AML-193 (cell line): ENCODE data around the gene RASD2.

Experiments
- DNase-seq, 2 experiments: peaks; one replicate each; lab custom pipeline; 2025; lab: John Stamatoyannopoulos, UW

RASD2 gene

DNA sequence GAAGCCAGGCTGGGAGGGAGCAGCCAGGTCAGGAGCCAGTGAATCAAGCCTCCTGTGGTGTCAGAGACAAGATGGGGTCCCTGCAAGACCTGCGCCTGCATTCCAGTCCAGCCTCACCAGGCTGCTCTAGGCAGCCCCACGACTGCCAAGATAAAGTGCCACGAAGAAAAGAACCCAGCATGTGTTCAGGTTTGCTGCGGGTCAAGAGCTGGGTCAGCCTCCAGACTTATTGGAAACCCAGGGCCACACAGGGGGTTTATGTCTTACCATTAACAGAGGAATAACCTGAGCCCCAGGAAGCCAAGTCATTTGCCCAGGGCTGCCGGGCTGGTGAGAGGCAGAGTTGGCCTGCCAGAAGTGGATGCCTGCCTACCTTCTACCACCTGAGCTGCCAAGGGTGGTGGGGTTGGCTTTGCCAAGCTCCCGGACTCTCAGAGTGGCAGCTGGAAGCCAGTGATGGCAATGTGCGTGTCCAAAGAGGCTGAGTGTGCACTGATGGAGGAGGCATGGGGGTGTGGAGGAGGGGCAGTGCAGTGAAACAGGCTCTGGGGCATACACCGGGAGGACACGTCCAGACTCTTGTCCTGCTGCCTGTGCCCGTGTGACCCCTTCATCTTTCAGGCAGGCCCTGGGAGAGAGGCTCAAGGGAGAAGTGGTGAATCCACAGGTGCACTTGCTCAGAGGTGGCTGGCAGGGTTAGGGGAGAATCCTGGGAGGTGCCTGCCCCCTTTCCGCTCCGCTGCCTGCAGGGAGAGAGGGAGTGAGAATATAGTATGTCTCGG is 1.7 kb downstream of the RASD2 start:
- DNase-seq = no peak

DNA sequence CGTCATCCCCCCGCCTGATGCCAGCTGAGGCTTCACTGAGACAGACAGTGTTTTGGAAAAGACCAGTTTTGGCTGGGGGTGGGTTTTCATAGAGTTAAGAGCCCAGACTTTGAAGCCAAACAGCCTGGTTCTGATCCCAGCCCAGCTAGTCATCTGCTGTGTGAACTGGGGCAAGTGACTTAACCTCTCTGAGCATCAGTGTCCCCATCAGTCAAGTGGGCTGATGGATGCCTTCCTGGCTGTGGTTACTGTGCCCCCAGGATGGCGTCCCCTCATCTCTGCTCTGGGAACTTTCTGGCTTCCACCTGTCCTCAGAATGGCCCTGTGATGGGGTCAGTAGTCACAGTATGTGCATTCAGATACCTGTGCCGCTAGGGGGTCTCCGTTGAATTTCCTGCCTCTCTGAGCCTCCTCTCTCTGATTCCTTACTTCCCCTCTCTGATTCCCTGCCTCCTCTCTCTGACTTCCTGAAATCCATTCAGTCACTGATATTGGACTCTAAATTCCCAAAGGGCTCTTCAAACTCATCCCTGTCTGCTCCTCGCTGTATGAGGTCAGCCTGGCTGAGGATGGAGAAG is 2.4 kb downstream of the RASD2 start:
- no peak for DNase-seq

DNA sequence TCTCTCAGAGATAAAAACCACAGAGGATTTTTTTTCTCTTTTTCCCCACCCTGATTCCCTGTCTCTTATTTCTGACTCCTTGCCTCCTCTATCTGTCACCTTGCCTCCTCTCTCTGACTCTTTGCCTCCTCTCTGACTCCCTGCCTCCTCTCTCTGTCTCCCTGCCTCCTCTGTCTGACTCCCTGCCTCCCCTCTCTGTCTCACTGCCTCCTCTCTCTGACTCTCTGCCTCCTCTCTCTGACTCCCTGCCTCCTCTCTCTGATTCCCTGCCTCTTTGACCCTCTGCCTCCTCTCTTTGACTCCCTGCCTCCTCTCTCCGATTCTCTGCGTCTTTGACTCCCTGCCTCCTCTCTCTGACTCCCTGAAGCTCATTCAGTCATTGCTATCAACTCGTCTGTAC is 3.1 kb downstream of the RASD2 start:
- no peak for DNase-seq

DNA sequence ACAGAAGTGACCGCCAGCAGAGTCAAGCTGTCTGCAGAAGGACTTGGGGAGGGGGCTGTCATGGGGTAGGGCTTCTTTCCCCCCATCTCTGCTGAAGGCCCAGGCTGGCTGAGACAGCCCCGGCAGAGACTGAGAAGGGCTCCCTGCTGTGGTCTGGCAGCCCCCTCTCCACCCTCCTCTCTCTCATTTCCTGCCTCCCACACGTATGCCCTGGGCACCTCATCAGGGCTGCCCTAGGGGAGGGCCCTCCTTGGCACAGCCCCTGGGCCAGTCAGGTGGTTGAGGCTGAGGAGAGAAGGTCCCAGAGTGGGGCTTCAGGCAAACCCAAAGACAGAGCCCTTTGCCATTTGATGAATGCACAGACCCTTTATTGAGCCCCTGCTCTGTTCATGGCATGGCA is 3.6 kb downstream of the RASD2 start:
- no peak for DNase-seq

- DNase-seq = no peak
Measured at GRCh38 chr22:35544827-35545226, 4.2 kb downstream of the RASD2 start.

- no peak for DNase-seq
Measured at GRCh38 chr22:35546886-35547285, 6.3 kb downstream of the RASD2 start.

- DNase-seq = no peak
Measured at GRCh38 chr22:35547987-35548721, 7.5 kb downstream of the RASD2 start.

DNA sequence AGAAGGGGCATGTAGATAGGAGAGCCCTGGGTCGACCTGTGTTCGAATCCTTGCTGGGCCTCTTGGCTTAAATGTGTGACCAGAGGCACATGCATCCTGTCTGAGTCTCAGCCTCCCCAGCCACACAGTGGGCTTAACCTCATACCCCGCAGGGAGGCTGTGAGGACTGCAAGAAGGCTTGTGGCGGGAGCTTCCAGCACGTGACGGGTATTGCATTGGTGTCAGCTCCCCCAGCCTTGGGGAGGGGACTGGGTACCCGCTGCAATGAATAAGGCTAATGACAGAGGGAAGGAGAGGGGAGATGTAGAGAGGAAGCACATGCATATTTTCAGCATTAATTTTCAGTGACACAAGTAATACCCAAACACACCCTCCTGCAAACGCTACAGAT is 8.1 kb downstream of the RASD2 start:
- DNase-seq = no peak

DNA sequence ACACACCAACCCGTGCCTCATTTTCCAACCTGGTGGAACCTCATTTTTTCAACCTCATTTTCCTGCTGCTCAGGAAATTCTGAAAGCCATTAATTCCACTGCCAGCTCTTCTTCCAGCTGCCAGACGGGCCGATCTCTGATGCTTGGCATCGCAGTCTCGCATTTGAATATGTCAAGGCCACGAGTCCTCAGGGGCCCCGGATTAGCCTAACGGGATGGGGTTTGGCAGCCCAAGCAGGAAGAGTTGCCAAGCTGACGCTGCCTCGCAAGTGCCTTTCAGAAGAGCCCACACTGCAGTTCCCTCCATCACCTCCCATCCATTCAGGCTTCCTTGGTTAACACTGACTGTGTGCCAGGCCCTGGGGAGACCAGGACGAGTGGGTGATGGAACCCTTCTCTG is 8.7 kb downstream of the RASD2 start:
- no peak for DNase-seq

DNA sequence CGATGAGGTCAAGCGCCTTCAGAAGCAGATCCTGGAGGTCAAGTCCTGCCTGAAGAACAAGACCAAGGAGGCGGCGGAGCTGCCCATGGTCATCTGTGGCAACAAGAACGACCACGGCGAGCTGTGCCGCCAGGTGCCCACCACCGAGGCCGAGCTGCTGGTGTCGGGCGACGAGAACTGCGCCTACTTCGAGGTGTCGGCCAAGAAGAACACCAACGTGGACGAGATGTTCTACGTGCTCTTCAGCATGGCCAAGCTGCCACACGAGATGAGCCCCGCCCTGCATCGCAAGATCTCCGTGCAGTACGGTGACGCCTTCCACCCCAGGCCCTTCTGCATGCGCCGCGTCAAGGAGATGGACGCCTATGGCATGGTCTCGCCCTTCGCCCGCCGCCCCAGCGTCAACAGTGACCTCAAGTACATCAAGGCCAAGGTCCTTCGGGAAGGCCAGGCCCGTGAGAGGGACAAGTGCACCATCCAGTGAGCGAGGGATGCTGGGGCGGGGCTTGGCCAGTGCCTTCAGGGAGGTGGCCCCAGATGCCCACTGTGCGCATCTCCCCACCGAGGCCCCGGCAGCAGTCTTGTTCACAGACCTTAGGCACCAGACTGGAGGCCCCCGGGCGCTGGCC is 11.0 kb downstream of the RASD2 start:
- no peak for DNase-seq

DNA sequence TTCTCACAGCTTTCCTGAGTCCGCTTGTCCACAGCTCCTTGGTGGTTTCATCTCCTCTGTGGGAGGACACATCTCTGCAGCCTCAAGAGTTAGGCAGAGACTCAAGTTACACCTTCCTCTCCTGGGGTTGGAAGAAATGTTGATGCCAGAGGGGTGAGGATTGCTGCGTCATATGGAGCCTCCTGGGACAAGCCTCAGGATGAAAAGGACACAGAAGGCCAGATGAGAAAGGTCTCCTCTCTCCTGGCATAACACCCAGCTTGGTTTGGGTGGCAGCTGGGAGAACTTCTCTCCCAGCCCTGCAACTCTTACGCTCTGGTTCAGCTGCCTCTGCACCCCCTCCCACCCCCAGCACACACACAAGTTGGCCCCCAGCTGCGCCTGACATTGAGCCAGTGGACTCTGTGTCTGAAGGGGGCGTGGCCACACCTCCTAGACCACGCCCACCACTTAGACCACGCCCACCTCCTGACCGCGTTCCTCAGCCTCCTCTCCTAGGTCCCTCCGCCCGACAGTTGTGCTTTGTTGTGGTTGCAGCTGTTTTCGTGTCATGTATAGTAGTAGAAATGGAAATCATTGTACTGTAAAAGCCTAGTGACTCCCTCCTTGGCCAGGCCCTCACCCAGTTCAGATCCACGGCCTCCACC is 11.7 kb downstream of the RASD2 start:
- DNase-seq = no peak

DNA sequence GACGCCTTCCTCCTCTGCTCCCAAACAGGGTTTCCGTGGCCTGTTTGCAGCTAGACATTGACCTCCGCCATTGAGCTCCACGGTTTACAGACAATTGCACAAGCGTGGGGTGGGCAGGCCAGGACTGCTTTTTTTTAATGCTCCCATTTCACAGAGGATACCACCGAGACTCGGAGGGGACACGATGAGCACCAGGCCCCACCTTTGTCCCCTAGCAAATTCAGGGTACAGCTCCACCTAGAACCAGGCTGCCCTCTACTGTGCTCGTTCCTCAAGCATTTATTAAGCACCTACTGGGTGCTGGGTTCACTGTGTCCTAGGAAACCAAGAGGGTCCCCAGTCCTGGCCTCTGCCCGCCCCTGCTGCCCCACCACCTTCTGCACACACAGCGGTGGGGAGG is 12.2 kb downstream of the RASD2 start:
- DNase-seq = no peak

DNA sequence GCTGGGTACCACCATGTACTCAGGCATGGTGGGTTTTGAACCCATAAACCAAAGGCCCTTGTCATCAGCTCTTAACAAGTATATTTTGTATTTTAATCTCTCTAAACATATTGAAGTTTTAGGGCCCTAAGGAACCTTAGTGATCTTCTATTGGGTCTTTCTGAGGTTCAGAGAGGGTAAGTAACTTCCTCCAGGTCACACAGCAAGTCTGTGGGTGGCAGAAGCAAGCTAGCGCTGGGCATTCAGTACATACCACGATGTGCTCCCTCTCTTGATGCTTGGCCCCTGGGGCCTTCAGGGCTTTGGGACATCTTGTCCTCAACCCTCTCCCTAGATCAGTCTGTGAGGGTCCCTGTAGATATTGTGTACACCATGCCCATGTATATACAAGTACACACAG is 12.7 kb downstream of the RASD2 start:
- no peak for DNase-seq

GRCh38 chr22:35554297-35554845 is 13.7 kb downstream of the RASD2 start:
- DNase-seq = no peak

DNA sequence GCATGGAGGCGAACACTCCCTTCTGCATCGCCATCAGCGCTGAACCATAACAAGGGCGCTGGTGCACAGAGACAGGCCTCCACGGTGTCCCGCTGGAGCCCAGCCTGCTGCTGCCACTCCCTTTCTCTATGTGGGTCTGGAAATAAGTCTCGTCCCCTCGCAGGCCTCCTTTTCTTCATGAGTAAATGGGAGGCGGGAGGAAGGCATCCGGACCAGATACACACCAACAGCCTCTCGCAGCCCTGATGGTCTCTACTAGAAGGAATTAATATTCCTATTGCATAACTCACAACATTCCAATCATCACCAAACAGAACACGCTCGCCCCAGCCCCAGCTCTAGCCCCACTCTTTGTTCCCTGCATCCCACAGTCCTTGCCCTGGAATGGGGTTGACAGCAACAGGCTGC is 14.9 kb downstream of the RASD2 start:
- no peak for DNase-seq

GRCh38 chr22:35555946-35556547 is 15.4 kb downstream of the RASD2 start:
- DNase-seq = no peak

DNA sequence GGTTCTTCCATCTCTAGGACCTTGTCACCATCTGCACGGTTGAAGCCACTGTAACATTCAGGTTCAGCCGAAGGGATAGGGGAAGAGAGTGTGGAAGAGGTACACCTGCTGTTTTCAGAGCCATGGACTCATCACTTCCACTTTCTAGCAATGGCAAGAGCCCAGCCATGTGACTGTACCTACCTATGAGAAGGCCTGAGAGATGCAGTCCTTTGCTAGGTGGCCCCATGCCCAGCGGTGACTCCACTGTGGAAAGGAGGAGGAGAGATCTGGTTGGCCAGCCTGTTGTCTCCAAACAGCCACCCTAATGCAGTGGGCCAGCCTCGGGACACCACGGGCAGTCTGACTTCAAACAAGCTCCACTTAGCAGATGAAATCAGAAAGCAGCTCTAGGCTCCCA is 16.0 kb downstream of the RASD2 start:
- DNase-seq = no peak

DNA sequence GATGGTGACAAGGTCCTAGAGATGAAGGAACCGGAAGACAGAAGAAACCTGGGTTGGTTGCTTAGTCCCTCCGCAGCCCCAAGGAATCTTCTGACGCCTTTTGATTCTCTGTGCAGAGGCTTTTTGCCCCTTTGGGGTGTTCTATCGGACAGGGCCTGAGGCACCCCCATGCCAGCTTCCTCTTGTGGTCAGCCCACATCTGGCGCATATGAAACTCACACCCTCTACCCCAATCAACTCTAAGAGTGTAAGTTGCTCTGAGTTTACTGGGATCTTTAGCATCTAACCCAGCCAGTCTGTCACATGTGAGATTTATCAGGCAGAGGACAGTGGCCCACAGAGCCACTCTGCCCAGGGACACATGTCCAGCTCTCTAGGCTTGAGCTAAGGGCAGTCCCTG is 17.4 kb downstream of the RASD2 start:
- no peak for DNase-seq

- no peak for DNase-seq
Measured at GRCh38 chr22:35558719-35559118, 18.1 kb downstream of the RASD2 start.

DNA sequence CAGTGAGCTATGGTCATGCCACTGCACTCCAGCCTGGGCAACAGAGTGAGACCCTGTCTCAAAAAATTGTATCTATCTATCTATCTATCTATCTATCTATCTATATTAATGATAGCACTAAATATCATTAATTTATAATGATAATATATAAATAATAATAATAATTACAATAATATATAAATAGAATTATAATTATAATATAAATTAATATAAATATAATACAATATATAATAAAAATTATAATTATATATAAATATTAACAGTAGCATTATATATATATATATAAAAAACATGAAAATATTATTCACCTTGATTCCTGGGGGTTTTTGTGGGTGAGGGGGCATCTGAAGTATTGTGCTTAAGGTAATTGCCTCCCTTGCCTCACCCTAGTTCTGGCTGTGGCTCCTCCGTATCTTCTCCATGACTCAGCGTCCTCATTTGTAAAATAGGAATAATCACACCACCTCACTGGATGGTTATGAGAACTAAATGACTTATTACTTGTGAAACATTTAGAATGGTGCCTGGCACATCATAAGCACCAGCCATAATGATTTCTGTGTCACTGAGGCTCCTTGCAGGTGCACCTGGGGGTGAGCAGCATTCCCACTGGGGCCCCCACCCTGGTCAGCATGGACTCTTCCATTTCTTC is 18.8 kb downstream of the RASD2 start:
- DNase-seq = no peak

- DNase-seq = no peak
Measured at GRCh38 chr22:35560366-35560765, 19.7 kb downstream of the RASD2 start.
